GM18520 (cell line): ENCODE measurements around the gene RNF31.
"Not testable (repeated sequence)": the region's sequence is repeated elsewhere in the genome, so short reads cannot be mapped to it uniquely, and the experiment has no call there.

ENCODE experiments used
- ATAC-seq: cut with Tn5 transposase; IDR thresholded peaks from one replicate; pipeline ENCODE4 v1.9.1; 2021; ENCODE audit not compliant: unreplicated experiment

Gene RNF31

GRCh38 chr14:24197056-24197450, 49.8 kb downstream of the RNF31 start:
- no peak for ATAC-seq

GRCh38 chr14:24198814-24199524, 51.7 kb downstream of the RNF31 start:
- ATAC-seq: no peak

GRCh38 chr14:24202538-24202937, 55.2 kb downstream of the RNF31 start:
- ATAC-seq: not testable (repeated sequence)

- not testable (repeated sequence) for ATAC-seq
Measured at GRCh38 chr14:24203249-24203886, 56.1 kb downstream of the RNF31 start.

- ATAC-seq: no peak
Measured at GRCh38 chr14:24204163-24205146, 57.2 kb downstream of the RNF31 start.

GRCh38 chr14:24206260-24207103, 59.2 kb downstream of the RNF31 start:
- no peak for ATAC-seq

GRCh38 chr14:24207104-24207551, 59.8 kb downstream of the RNF31 start:
- no peak for ATAC-seq

GRCh38 chr14:24207625-24208024, 60.3 kb downstream of the RNF31 start:
- no peak for ATAC-seq
